ENCODE results near the gene ALDH5A1.

The ALDH5A1 gene

GRCh38 chr6:24501914-24502313 lies 7.1 kb downstream of the ALDH5A1 start:
- H3K4me2 ChIP-seq (ENCODE audit: low read depth, low read length, poor library complexity, severe bottlenecking) = no peak overlapping the region
- no peaks in the 10 kb centered on the region for H3K27me3 ChIP-seq (ENCODE audit: low read length)
- no peak overlapping the region for H3K9ac ChIP-seq (ENCODE audit: low read length)
- H3K9me3 ChIP-seq (ENCODE audit: insufficient read depth, low read length) = peaks cover 6% of the 10 kb centered on the region; the same call in 1 of the 2 replicates
- H3F3A ChIP-seq (ENCODE audit: insufficient read depth) = peaks cover 8% of the 10 kb centered on the region; the same call in 1 of the 2 replicates
- TF ChIP-seq EZH2phosphoT487 (conservative IDR thresholded peaks at IDR 0.05; ENCODE audit: low read length) = no peak
- TF ChIP-seq, protein P1, sequence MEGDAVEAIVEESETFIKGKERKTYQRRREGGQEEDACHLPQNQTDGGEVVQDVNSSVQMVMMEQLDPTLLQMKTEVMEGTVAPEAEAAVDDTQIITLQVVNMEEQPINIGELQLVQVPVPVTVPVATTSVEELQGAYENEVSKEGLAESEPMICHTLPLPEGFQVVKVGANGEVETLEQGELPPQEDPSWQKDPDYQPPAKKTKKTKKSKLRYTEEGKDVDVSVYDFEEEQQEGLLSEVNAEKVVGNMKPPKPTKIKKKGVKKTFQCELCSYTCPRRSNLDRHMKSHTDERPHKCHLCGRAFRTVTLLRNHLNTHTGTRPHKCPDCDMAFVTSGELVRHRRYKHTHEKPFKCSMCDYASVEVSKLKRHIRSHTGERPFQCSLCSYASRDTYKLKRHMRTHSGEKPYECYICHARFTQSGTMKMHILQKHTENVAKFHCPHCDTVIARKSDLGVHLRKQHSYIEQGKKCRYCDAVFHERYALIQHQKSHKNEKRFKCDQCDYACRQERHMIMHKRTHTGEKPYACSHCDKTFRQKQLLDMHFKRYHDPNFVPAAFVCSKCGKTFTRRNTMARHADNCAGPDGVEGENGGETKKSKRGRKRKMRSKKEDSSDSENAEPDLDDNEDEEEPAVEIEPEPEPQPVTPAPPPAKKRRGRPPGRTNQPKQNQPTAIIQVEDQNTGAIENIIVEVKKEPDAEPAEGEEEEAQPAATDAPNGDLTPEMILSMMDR (IDR thresholded peaks at IDR 0.05; ENCODE audit: insufficient read depth, low read length, poor library complexity, severe bottlenecking) = no peak
- peaks cover 11% of the 10 kb centered on the region for H3K36me3 ChIP-seq (ENCODE audit: low read length)
- H3K9me2 ChIP-seq (replicated peaks; ENCODE audit: insufficient read depth, low read length) = no peaks in the 10 kb centered on the region
- H2AFZ ChIP-seq (ENCODE audit: low read depth, low read length, severe bottlenecking) = no peak overlapping the region
- H3K4me3 ChIP-seq (ENCODE audit: insufficient read depth, low read length, poor library complexity, severe bottlenecking) = no peak overlapping the region
- no peak overlapping the region for H3K27ac ChIP-seq (ENCODE audit: low read depth, low read length)
- H4K20me1 ChIP-seq (ENCODE audit: low read depth, low read length) = no peaks in the 10 kb centered on the region
- H3K79me2 ChIP-seq (ENCODE audit: insufficient read depth, low read length) = no peaks in the 10 kb centered on the region

DNA sequence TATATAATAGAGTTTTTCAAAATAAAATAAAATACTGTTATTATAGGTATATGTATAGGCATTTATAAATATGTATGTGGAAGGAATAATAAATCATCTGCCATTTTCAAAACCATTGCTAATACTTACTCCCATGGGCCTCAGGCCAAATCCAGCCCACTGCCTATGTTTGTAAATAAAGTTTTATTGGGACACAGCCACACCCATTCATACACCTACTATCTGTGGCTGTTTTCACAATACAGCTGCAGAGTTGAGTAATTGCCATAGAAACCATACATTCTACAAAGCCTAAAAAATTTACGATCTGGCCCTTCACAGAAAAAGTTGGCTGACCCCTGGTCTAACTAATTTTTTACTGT lies 9.5 kb downstream of the ALDH5A1 start:
- H3K9me3 ChIP-seq (ENCODE audit: insufficient read depth, low read length) = peaks cover 5% of the 10 kb centered on the region; the same call in 1 of the 2 replicates
- no peaks in the 10 kb centered on the region for H4K20me1 ChIP-seq (ENCODE audit: low read depth, low read length)
- H3K27me3 ChIP-seq (ENCODE audit: low read length) = no peaks in the 10 kb centered on the region
- no peak overlapping the region for H3K27ac ChIP-seq (ENCODE audit: low read depth, low read length)
- no peaks in the 10 kb centered on the region for H3K9me2 ChIP-seq (replicated peaks; ENCODE audit: insufficient read depth, low read length)
- no peak overlapping the region for H3K9ac ChIP-seq (ENCODE audit: low read length)
- H3F3A ChIP-seq (ENCODE audit: insufficient read depth) = peaks cover 8% of the 10 kb centered on the region; the same call in 1 of the 2 replicates
- H2AFZ ChIP-seq (ENCODE audit: low read depth, low read length, severe bottlenecking) = no peak overlapping the region
- no peak overlapping the region for H3K4me3 ChIP-seq (ENCODE audit: insufficient read depth, low read length, poor library complexity, severe bottlenecking)
- H3K4me2 ChIP-seq (ENCODE audit: low read depth, low read length, poor library complexity, severe bottlenecking) = no peak overlapping the region
- peaks cover 18% of the 10 kb centered on the region for H3K36me3 ChIP-seq (ENCODE audit: low read length)
- TF ChIP-seq, protein P1 (IDR thresholded peaks at IDR 0.05; ENCODE audit: insufficient read depth, low read length, poor library complexity, severe bottlenecking) = no peak
- TF ChIP-seq EZH2phosphoT487 (conservative IDR thresholded peaks at IDR 0.05; ENCODE audit: low read length) = no peak
- no peaks in the 10 kb centered on the region for H3K79me2 ChIP-seq (ENCODE audit: insufficient read depth, low read length)

GRCh38 chr6:24504649-24505586 lies 10.1 kb downstream of the ALDH5A1 start:
- peaks cover 18% of the 10 kb centered on the region for H3K36me3 ChIP-seq (ENCODE audit: low read length)
- no peak overlapping the region for H2AFZ ChIP-seq (ENCODE audit: low read depth, low read length, severe bottlenecking)
- TF ChIP-seq, protein P1 (IDR thresholded peaks at IDR 0.05; ENCODE audit: insufficient read depth, low read length, poor library complexity, severe bottlenecking) = no peak
- TF ChIP-seq EZH2phosphoT487 (conservative IDR thresholded peaks at IDR 0.05; ENCODE audit: low read length) = no peak
- H3K4me2 ChIP-seq (ENCODE audit: low read depth, low read length, poor library complexity, severe bottlenecking) = no peak overlapping the region
- no peaks in the 10 kb centered on the region for H3K79me2 ChIP-seq (ENCODE audit: insufficient read depth, low read length)
- no peaks in the 10 kb centered on the region for H4K20me1 ChIP-seq (ENCODE audit: low read depth, low read length)
- H3K9me2 ChIP-seq (replicated peaks; ENCODE audit: insufficient read depth, low read length) = no peaks in the 10 kb centered on the region
- no peak overlapping the region for H3K4me3 ChIP-seq (ENCODE audit: insufficient read depth, low read length, poor library complexity, severe bottlenecking)
- no peak overlapping the region for H3K9ac ChIP-seq (ENCODE audit: low read length)
- peaks cover 5% of the 10 kb centered on the region; the same call in 1 of the 2 replicates for H3K9me3 ChIP-seq (ENCODE audit: insufficient read depth, low read length)
- H3K27me3 ChIP-seq (ENCODE audit: low read length) = no peaks in the 10 kb centered on the region
- no peak overlapping the region for H3K27ac ChIP-seq (ENCODE audit: low read depth, low read length)
- peaks cover 8% of the 10 kb centered on the region; the same call in 1 of the 2 replicates for H3F3A ChIP-seq (ENCODE audit: insufficient read depth)
